Epithelial cell of proximal tubule (primary cell): ENCODE results near the gene MYB. TPM values are rescaled to one million over a fixed set of nuclear protein-coding genes. Genes with fewer than 3 reads are reported as not detected.

Experiments
- DNase-seq: peaks from one replicate; pipeline ENCODE4 v3.0.0-alpha.2; 2011; ENCODE audit warnings: low read depth
- H3K4me3 ChIP-seq: 2 replicates; pipeline ENCODE4 v1.5.1; 2011; ENCODE audit warnings: low read depth, mild to moderate bottlenecking, low read length
- CTCF ChIP-seq: conservative IDR thresholded peaks from 2 replicates; pipeline ENCODE4 v1.5.1; 2012; ENCODE audit warnings: low read depth, mild to moderate bottlenecking, low read length
- total RNA-seq: library from RNA; depleted of rRNA; stranded (reverse); fragments of >200 nt; gene quantifications from 2 replicates; pipeline ENCODE4 v1.2.3, GENCODE V29; 2015

Gene MYB
- total RNA-seq, 1 donor from 2014 or later: 1.4 TPM

DNA sequence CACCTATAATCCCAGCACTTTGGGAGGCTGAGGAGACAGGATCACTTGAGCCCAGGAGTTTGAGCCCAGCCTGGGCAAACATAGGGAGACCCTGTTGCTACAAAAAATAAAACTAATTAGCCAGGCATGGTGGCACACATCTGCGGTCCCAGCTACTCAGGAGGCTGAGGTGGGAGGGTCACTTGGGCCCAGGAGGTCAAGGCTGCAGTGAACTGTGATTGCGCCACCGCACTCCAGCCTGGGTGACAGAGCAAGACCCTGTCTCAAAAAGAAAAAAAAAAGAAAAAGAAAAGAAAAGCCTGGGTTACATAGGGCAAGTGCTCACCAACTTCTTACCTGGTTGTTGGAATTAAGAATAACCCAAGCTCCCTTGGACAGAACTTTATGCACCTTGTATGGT lies 14.6 kb upstream of the MYB start:
- TF ChIP-seq CTCF: no peak
- no peak for DNase-seq
- H3K4me3 ChIP-seq: no peak overlapping the region

- H3K4me3 ChIP-seq: no peak overlapping the region
- DNase-seq: no peak
- no peak for TF ChIP-seq CTCF
Observed at GRCh38 chr6:135167617-135168016, 13.5 kb upstream of the MYB start.

DNA sequence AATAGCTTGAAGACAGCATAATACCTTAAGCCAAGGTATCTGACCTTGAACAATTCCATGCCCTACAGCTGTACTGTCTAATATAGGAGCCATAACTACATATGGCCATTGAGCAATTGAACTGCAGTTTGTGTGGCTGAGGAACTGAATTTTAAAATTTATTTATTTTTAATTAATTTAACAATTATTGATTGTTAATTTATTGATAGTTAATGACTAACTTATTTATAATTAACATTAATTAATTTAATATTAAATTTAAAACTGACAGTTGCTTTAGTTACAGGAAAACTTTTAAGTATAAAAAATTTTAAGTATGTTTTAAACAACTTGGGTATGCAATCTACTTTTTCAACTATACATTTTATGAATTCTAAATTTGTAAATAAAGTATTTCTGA lies 12.3 kb upstream of the MYB start:
- H3K4me3 ChIP-seq: no peak overlapping the region
- DNase-seq: no peak
- TF ChIP-seq CTCF: no peak

- DNase-seq: no peak
- TF ChIP-seq CTCF: no peak
- no peak overlapping the region for H3K4me3 ChIP-seq
Observed at GRCh38 chr6:135170238-135170637, 10.9 kb upstream of the MYB start.

DNA sequence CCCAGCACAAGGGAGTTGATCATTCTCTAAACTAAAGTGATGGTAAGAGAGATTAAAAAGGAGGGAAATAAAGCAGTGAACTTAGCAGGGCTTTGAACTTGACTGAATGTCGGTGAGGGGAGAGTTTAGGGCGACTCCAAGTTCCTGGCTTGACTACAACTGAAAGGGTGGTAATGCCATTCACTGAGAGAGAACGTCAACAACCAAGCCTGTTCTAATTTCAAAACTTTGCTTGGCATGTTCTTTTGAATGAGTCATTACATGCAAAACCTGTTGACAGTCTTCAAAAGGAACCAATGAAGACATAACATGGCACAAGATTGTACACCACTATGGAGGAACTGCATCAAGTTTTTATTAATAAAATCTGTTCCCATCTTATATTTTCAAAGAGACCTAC lies 10.3 kb upstream of the MYB start:
- no peak for TF ChIP-seq CTCF
- H3K4me3 ChIP-seq: no peak overlapping the region
- no peak for DNase-seq

- no peak for DNase-seq
- no peak overlapping the region for H3K4me3 ChIP-seq
- no peak for TF ChIP-seq CTCF
Observed at GRCh38 chr6:135173242-135173988, 7.7 kb upstream of the MYB start.

GRCh38 chr6:135173989-135174484 lies 7.1 kb upstream of the MYB start:
- DNase-seq: no peak
- TF ChIP-seq CTCF: no peak
- no peak overlapping the region for H3K4me3 ChIP-seq
